Cardiac muscle cell (in vitro differentiated cells and primary cell): Measurements from ENCODE around the gene OR51G2. TPM values are rescaled to one million over a fixed set of nuclear protein-coding genes. Genes with fewer than 3 reads are reported as not detected.

Experiments
- DNase-seq, 2 donors: peaks; one replicate each; pipeline versions ENCODE4 v3.0.0 to v3.0.0-alpha.2; 2010 to 2017; ENCODE audit warnings: low read depth in 1 of 2, low spot score in 1 of 2
- H3K27ac ChIP-seq: fragments of 200-600 bp; sonication (generic); 2 replicates; pipeline ENCODE4 v1.5.1; 2016
- H3K27me3 ChIP-seq: fragments of 200-600 bp; sonication (generic); 2 replicates; pipeline ENCODE4 v1.6.0; 2016; ENCODE audit warnings: control low read depth
- H3K36me3 ChIP-seq: fragments of 200-600 bp; sonication (generic); 2 replicates; pipeline ENCODE4 v1.5.1; 2016; ENCODE audit warnings: control low read depth
- H3K4me1 ChIP-seq: fragments of 200-600 bp; sonication (generic); 2 replicates; pipeline ENCODE4 v1.8.1; 2017; ENCODE audit warnings: low read depth, mild to moderate bottlenecking, mixed run types
- H3K4me3 ChIP-seq: fragments of 200-600 bp; sonication (generic); 2 replicates; pipeline ENCODE4 v1.5.1; 2016; ENCODE audit warnings: mild to moderate bottlenecking
- H3K9me3 ChIP-seq: fragments of 200-600 bp; sonication (generic); 2 replicates; pipeline ENCODE4 v1.5.1; 2017; ENCODE audit warnings: low read depth, mild to moderate bottlenecking, control low read depth
- CTCF ChIP-seq: IDR thresholded peaks from 2 replicates; pipeline ENCODE4 v1.5.1; 2012; ENCODE audit warnings: low read depth, mild to moderate bottlenecking, low read length
- polyA plus RNA-seq: library from polyadenylated mRNA; unstranded; fragments of >200 nt; fragmentation: Nextera tagmentation; extraction: Ambion mirVana; gene quantifications from 2 replicates; pipeline ENCODE4 v1.2.1, GENCODE V29; 2016
- total RNA-seq: library from RNA; depleted of rRNA; stranded (reverse); fragments of >200 nt; gene quantifications from 2 replicates; pipeline ENCODE4 v1.2.3, GENCODE V29; 2016

The OR51G2 gene
- total and polyA plus RNA-seq, 2 experiments from 2014 or later: not detected

DNA sequence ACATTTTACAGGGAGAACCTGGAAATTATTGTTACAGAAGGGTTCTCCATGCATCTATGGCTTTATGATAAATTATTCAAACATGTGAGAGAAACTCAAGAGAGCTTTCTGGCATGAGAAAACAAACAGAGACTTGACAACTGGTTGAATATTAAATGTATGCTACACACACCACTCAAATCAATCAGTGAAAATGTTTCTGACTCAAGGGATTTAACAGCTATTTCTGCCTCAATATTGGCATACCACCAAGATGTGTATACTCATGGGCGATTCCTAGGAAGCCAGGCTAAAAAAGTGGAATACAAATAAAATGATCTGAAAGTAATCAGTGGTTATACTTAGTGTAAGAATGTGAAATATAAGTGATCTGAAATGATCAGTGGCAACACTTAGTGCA is 53.3 kb downstream of the OR51G2 start:
- no peak overlapping the region for H3K4me3 ChIP-seq
- no peak for TF ChIP-seq CTCF
- H3K27ac ChIP-seq: no peak overlapping the region
- no peaks in the 10 kb centered on the region for H3K36me3 ChIP-seq
- no peaks in the 10 kb centered on the region for H3K27me3 ChIP-seq
- DNase-seq: no peak
- H3K4me1 ChIP-seq: peaks cover 9% of the 10 kb centered on the region
- H3K9me3 ChIP-seq: no peaks in the 10 kb centered on the region

DNA sequence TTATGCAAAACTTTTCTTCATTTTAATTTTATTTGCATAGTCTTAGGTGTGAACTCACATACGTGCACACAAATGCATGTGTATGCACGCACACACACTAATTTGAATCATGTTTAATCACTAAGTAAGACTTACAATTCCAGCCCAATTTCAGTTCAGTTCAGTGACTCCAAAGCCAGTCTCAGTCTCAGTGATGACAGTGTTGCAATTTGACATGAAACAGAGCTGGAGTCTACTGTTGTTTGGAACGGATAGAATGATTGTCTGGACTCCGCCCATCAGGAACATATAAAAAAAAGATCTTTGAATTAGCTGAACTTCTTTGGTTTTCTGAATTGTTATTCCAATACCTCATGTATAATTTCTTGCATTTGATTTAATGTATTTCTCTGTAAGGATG is 55.3 kb downstream of the OR51G2 start:
- Histone ChIP-seq H3K27me3 (no peaks in the 10 kb centered on the region), H3K9me3 (no peaks in the 10 kb centered on the region), H3K27ac (no peak overlapping the region), H3K36me3 (no peaks in the 10 kb centered on the region), H3K4me3 (no peak overlapping the region), H3K4me1 (peaks cover 9% of the 10 kb centered on the region)
- no peak for TF ChIP-seq CTCF
- peak; percentile 6 to 61 for DNase-seq

Other genes starting within 250 kb of the OR51G2 start
- gene OR51E2, start 221.5 kb downstream of the OR51G2 start, total RNA-seq: not detected in 2 replicates
- not detected in 2 replicates for gene OR51E2, start 221.5 kb downstream of the OR51G2 start, polyA plus RNA-seq
- not detected in 2 replicates for gene MMP26, start 214.6 kb downstream of the OR51G2 start, total RNA-seq
- not detected in 2 replicates for gene MMP26, start 214.6 kb downstream of the OR51G2 start, polyA plus RNA-seq
- gene OR51F1, start 149.4 kb downstream of the OR51G2 start, total RNA-seq: not detected in 2 replicates
- not detected in 2 replicates for gene OR51F1, start 149.4 kb downstream of the OR51G2 start, polyA plus RNA-seq
- not detected in 2 replicates for gene OR52R1, start 115.0 kb downstream of the OR51G2 start, total RNA-seq
- not detected in 2 replicates for gene OR52R1, start 115.0 kb downstream of the OR51G2 start, polyA plus RNA-seq
- not detected in 2 replicates for gene OR51F2, start 98.0 kb downstream of the OR51G2 start, total RNA-seq
- not detected in 2 replicates for gene OR51F2, start 98.0 kb downstream of the OR51G2 start, polyA plus RNA-seq
- not detected in 2 replicates for gene OR51S1, start 70.1 kb downstream of the OR51G2 start, total RNA-seq
- not detected in 2 replicates for gene OR51S1, start 70.1 kb downstream of the OR51G2 start, polyA plus RNA-seq
- not detected in 2 replicates for gene OR51T1, start 37.5 kb downstream of the OR51G2 start, total RNA-seq
- gene OR51T1, start 37.5 kb downstream of the OR51G2 start, polyA plus RNA-seq: not detected in 2 replicates
- not detected in 2 replicates for gene OR51A7, start 15.6 kb downstream of the OR51G2 start, total RNA-seq
- gene OR51A7, start 15.6 kb downstream of the OR51G2 start, polyA plus RNA-seq: not detected in 2 replicates
- not detected in 2 replicates for gene OR51G1, start 5.0 kb upstream of the OR51G2 start, total RNA-seq
- not detected in 2 replicates for gene OR51G1, start 5.0 kb upstream of the OR51G2 start, polyA plus RNA-seq
- gene OR51A4, start 28.3 kb upstream of the OR51G2 start, total RNA-seq: not detected in 2 replicates
- gene OR51A4, start 28.3 kb upstream of the OR51G2 start, polyA plus RNA-seq: not detected in 2 replicates
- not detected in 2 replicates for gene OR51A2, start 36.4 kb upstream of the OR51G2 start, total RNA-seq
- not detected in 2 replicates for gene OR51A2, start 36.4 kb upstream of the OR51G2 start, polyA plus RNA-seq
- not detected in 2 replicates for gene OR51L1, start 75.5 kb upstream of the OR51G2 start, total RNA-seq
- gene OR51L1, start 75.5 kb upstream of the OR51G2 start, polyA plus RNA-seq: not detected in 2 replicates
- not detected in 2 replicates for gene OR52J3, start 127.2 kb upstream of the OR51G2 start, total RNA-seq
- not detected in 2 replicates for gene OR52J3, start 127.2 kb upstream of the OR51G2 start, polyA plus RNA-seq
- gene OR52E2, start 140.3 kb upstream of the OR51G2 start, total RNA-seq: not detected in 2 replicates
- gene OR52E2, start 140.3 kb upstream of the OR51G2 start, polyA plus RNA-seq: not detected in 2 replicates
- gene OR52E1, start 150.2 kb upstream of the OR51G2 start, total RNA-seq: not detected in 2 replicates
- not detected in 2 replicates for gene OR52E1, start 150.2 kb upstream of the OR51G2 start, polyA plus RNA-seq
- not detected in 2 replicates for gene OR52A5, start 219.0 kb upstream of the OR51G2 start, total RNA-seq
- not detected in 2 replicates for gene OR52A5, start 219.0 kb upstream of the OR51G2 start, polyA plus RNA-seq
- gene OR52A1, start 235.4 kb upstream of the OR51G2 start, total RNA-seq: not detected in 2 replicates
- gene OR52A1, start 235.4 kb upstream of the OR51G2 start, polyA plus RNA-seq: not detected in 2 replicates